GM21529 (cell line): ENCODE results near the gene PACSIN1.
A peak's percentile ranks its signal among the peaks of the same experiment; 100 is the strongest.

Source experiments
- ATAC-seq: cut with Tn5 transposase; IDR thresholded peaks from one replicate; pipeline ENCODE4 v1.9.1; 2021; ENCODE audit not compliant: unreplicated experiment

The PACSIN1 gene

GRCh38 chr6:34465531-34466241 is at the start of gene PACSIN1:
Gene PACSIN1 (plus strand): TSS chr6:34466076. CDS start chr6:34526306, 60,230 bp downstream.
- no peak for ATAC-seq

DNA sequence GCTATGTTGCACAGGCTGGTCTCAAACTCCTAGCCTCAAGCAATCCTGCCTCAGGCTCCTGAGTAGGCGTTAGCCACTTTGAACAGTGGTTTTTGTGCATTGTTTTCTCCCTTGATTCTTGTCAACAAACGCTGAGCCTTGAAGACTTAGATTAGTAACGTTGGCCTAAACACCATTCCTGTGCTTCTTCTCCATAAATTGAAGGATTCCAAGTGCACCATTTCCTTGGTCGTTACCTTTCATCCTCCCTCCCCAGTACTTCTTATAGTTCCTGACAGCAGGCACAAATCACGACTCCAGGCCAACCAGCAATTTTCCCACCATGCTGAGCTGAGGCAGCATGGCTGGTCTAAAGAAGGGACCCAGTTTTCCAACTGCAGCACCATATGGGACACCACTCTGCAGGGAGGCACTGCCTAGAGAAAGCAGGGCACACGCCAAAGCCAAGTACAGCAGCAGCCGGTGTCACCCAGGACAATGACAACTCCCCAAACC is 49.0 kb upstream of the PACSIN1 start:
- no peak for ATAC-seq

GRCh38 chr6:34418367-34418766 is 47.5 kb upstream of the PACSIN1 start:
- ATAC-seq, result no peak

DNA sequence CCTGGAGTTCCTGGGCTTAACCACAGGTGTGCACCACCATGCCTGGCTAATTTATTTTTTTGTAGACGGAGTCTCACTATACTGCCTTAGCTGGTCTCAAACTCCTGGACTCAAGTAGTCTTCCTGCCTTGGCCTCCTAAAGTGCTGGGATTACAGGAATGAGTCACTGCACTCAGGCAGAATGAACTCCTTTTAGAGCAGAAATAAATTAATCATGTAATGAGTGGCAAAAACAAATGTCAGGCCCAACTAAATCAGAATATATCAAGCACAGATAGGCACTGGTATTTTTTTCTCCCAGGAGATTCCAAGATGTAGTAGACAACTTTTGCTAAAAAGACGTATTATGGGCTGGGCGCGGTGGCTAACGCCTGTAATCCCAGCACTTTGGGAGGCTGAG is 42.6 kb upstream of the PACSIN1 start:
- no peak for ATAC-seq

- ATAC-seq, result no peak
Observed at GRCh38 chr6:34424200-34425131, 41.4 kb upstream of the PACSIN1 start.

- peak; percentile 9 for ATAC-seq
Observed at GRCh38 chr6:34425132-34425497, 40.8 kb upstream of the PACSIN1 start.

DNA sequence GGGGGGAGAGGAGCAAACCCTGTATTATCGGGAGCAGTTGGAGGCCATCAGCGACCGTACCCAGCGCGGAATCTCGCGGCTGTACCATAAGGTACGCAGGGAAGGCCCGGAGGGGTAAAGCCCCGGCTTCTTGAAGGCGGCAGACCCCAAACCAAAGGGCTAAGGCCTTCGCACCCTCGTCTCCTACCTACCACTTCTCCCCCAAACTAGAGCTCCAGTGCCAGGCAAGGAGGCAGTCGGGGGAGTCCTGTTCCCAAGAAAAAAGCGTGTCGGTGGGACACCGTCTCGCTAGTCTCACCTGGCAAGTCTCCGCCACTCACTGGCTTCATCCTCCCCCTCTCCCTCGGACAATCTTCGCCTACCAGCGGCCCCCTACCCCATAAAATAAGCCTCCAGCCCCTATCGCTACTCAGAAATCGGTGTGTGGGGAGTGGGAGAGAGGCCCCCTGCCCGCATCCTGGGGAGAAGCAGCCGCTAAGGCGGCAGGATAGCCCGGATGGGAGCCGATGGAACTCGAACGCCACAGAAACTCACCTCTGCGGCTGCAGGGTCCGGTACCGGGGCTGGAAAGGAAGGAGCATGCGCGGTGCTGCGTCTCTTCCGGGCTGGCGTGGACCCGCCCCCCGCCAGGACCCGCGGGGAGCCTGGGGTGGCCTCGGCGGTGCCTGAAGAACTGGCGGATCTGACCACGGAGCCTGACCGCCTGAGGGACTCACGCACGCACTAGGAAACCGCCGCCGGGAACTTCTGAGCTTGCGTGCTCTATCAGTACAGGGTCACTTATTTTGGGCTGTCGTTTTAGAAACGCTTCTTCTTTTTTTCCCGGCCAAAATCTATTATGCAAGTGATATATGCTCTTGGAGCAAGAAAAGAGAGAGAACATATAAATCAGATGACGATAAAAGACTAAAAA is 40.1 kb upstream of the PACSIN1 start, which contains the start of gene RPS10:
TSS of gene RPS10 (minus strand) at position 572 of the 913 bp plus-strand sequence. CDS start 848 bp downstream, outside the sequence.
- ATAC-seq, result peak; percentile 77

DNA sequence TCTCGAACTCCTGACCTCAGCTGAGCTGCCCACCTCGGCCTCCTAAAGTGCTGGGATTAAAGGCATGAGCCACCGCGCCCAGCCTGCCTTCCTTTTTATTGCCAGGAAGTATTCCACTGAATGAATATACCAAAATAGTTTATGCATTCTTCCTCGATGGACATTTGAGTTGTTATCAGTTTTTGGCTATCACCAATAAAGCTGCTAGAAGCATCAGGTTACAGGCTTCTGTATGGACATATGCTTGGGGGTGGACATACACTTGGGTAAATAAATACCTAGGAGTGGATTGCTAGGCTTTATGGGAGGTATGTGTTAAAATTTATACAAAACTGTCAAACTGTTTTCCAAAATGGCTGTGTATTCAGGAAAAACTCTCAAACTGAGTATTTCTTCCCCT is 30.0 kb upstream of the PACSIN1 start:
- ATAC-seq, result no peak

GRCh38 chr6:34436803-34437643 is 28.9 kb upstream of the PACSIN1 start:
- ATAC-seq, result no peak

- ATAC-seq, result no peak
Observed at GRCh38 chr6:34437644-34437970, 28.3 kb upstream of the PACSIN1 start.

DNA sequence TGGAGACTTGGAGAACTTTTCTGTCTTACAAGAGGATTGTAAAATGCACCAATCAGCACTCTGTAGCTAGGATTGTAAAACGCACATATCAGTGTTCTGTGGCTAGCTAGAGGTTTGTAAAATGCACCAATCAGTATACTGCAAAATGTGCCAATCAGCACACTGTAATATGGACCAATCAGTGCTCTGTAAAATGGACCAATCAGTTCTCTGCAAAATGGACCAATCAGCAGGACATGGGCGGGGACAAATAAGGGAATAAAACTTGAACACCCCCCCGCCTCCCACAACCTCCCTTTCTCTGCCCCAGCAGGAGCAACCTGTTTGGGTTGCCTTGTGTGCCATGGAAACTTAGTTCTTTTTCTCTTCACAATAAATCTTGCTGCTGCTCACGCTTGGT is 27.2 kb upstream of the PACSIN1 start:
- no peak for ATAC-seq

DNA sequence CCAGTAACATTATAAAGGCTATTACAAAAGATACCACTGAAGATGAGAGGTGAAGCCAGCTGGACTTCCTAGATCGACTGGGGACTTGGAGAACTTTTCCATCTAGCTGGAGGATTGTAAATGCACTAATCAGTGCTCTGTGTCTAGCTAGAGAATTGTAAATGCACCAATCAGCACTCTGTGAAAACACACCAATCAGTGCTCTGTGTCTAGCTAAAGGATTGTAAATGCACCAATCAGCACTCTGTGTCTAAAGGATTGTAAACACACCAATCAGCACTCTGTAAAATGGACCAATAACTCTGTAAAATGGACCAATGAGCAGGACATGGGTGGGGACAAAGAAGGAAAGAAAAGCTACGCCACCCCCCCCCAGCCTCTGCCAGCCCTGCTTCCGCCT is 26.4 kb upstream of the PACSIN1 start:
- ATAC-seq, result no peak

- no peak for ATAC-seq
Observed at GRCh38 chr6:34441526-34441925, 24.4 kb upstream of the PACSIN1 start.

GRCh38 chr6:34445313-34445860 is 20.5 kb upstream of the PACSIN1 start:
- ATAC-seq, result no peak

DNA sequence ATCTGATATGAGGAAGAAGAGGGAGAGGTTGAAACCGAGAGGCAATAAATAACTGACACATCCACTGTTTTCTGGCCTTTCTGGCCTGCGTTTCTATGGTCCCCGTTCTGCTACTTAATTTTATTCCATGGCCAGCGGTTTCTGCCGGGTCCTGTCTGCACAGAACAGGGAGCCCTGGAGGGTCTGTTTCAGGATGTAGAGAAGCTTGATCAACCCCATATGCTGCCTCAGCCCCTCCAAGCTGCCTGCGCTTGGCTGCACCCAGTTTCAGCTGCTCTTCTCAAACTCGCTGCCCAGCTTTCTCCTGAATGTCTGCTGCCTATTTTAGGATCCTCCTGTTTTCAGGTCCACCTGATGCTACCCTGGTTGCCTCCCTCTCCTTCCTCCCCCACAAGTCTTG is 18.5 kb upstream of the PACSIN1 start:
- ATAC-seq, result no peak

DNA sequence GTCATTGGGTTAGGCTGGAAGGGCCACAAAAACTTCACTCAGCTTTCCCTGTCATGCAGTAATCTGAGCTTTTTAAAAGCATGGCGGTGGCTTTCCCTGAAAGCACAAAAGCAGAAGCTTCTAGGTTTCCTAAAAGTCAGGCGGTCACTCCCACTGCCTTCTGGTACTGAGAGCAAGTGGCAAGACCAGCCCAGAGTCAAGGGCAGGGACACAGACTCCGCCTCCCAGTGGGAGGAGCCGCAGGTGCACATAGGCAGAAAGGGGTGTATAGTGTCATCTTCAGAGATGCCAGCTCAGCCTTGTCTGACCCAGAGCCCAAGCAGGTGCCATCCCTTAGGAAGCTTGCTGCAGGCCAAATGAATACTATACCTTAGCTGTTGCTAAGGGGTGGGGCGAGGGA is 18.0 kb upstream of the PACSIN1 start:
- no peak for ATAC-seq

- no peak for ATAC-seq
Observed at GRCh38 chr6:34451192-34451591, 14.7 kb upstream of the PACSIN1 start.

DNA sequence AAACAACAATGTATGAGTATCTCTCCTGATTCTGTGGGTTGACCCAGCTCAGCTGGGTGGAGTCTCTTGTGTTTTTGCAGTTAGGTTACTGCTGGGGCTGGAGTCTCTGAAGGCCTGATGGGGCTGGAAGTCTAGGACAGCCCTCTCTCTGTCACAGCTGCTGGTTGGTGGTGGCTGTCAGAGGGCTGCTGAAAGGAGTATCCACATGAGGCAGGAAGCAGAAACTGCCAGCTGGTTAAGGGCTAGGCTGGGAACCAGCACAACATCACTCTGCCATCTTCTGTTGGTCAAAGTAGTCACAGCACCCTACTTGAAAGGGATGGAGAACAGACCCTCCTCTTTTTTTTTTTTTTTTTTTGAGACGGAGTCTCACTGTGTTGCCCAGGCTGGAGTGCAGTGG is 10.0 kb upstream of the PACSIN1 start:
- ATAC-seq, result no peak

GRCh38 chr6:34457382-34457741 is 8.5 kb upstream of the PACSIN1 start:
- no peak for ATAC-seq
